Activated T-cell treated with anti-CD3 and anti-CD28 coated beads, Interleukin-2, amount 50 U/mL, for 4 hours (primary cell): ENCODE measurements around the gene TBC1D1. TPM values are rescaled to one million over a fixed set of nuclear protein-coding genes. Genes with fewer than 3 reads are reported as not detected.

Experiments
- ATAC-seq, 2 donors: fragments of 200-7000 bp; cut with Tn5 transposase; one replicate each; pipeline ENCODE4 v1.10.0; 2021
- DNase-seq: peaks from one replicate; pipeline ENCODE4 v3.0.0-alpha.2; 2020
- H3K27me3 Mint-ChIP-seq: one replicate; pipeline ENCODE4 v1.8.0; 2021; ENCODE audit warnings: low read depth, mixed read lengths
- H3K36me3 Mint-ChIP-seq: one replicate; pipeline ENCODE4 v1.8.0; 2022; ENCODE audit warnings: mixed read lengths; ENCODE audit not compliant: insufficient read depth
- H3K4me1 Mint-ChIP-seq: one replicate; pipeline ENCODE4 v1.8.0; 2021; ENCODE audit warnings: low read depth, mixed read lengths
- H3K4me3 Mint-ChIP-seq: one replicate; pipeline ENCODE4 v1.8.0; 2021; ENCODE audit warnings: mild to moderate bottlenecking, moderate library complexity, mixed read lengths
- H3K9me3 Mint-ChIP-seq: one replicate; pipeline ENCODE4 v1.8.0; 2021; ENCODE audit warnings: mixed read lengths
- total RNA-seq, 3 donors: library from RNA; stranded (reverse); gene quantifications; one replicate each; pipeline ENCODE4 v1.2.1, GENCODE V29; 2021

Gene TBC1D1
- total RNA-seq, 3 donors from 2014 or later = 29.4 to 42.0 (median 38.8) TPM

DNA sequence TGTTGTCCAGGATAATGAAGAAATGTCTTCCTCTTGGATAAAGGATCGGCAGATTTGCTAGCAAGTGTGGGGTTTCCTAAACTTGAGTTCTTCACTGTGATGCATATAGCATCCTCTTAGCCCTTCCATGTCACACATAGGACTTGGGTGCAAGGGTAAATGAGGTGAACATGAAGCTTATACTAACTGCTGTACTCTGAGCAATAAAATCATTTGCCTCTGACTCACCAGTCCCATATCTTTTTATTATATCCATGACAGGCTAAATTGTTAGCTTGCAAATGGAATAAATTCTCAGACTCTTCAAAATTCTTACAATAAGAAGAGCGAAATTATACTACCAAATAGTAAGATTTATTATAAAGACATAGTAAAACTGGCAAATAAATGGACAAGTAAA lies 14.7 kb upstream of the TBC1D1 start:
- DNase-seq (no peak), ATAC-seq (no peak)
- Mint-ChIP-seq H3K9me3 (no peaks in the 10 kb centered on the region), H3K4me3 (no peak overlapping the region), H3K36me3 (no peaks in the 10 kb centered on the region), H3K4me1 (peaks cover 19% of the 10 kb centered on the region), H3K27me3 (no peaks in the 10 kb centered on the region)

- H3K9me3 Mint-ChIP-seq = no peaks in the 10 kb centered on the region
- H3K4me1 Mint-ChIP-seq = peaks cover 3% of the 10 kb centered on the region
- no peak for DNase-seq
- ATAC-seq = no peak
- no peaks in the 10 kb centered on the region for H3K27me3 Mint-ChIP-seq
- no peaks in the 10 kb centered on the region for H3K36me3 Mint-ChIP-seq
- no peak overlapping the region for H3K4me3 Mint-ChIP-seq
These were observed 11.5 kb upstream of the TBC1D1 start for GRCh38 chr4:37879365-37879764.

- H3K36me3 Mint-ChIP-seq = no peaks in the 10 kb centered on the region
- H3K9me3 Mint-ChIP-seq = no peaks in the 10 kb centered on the region
- no peak overlapping the region for H3K4me3 Mint-ChIP-seq
- peaks cover 3% of the 10 kb centered on the region for H3K4me1 Mint-ChIP-seq
- H3K27me3 Mint-ChIP-seq = no peaks in the 10 kb centered on the region
- no peak for ATAC-seq
- no peak for DNase-seq
These were observed 9.1 kb upstream of the TBC1D1 start for GRCh38 chr4:37881811-37882210.

- ATAC-seq = no peak
- Mint-ChIP-seq H3K4me1 (peaks cover 3% of the 10 kb centered on the region), H3K9me3 (no peaks in the 10 kb centered on the region), H3K4me3 (no peak overlapping the region), H3K36me3 (no peaks in the 10 kb centered on the region), H3K27me3 (no peaks in the 10 kb centered on the region)
- no peak for DNase-seq
These were observed 8.1 kb upstream of the TBC1D1 start for GRCh38 chr4:37882665-37883296.

- Mint-ChIP-seq H3K4me1 (peaks cover 2% of the 10 kb centered on the region), H3K4me3 (no peak overlapping the region), H3K36me3 (no peaks in the 10 kb centered on the region), H3K9me3 (no peaks in the 10 kb centered on the region), H3K27me3 (no peaks in the 10 kb centered on the region)
- ATAC-seq = no peak
- DNase-seq = no peak
These were observed 5.9 kb upstream of the TBC1D1 start for GRCh38 chr4:37884855-37885487.

DNA sequence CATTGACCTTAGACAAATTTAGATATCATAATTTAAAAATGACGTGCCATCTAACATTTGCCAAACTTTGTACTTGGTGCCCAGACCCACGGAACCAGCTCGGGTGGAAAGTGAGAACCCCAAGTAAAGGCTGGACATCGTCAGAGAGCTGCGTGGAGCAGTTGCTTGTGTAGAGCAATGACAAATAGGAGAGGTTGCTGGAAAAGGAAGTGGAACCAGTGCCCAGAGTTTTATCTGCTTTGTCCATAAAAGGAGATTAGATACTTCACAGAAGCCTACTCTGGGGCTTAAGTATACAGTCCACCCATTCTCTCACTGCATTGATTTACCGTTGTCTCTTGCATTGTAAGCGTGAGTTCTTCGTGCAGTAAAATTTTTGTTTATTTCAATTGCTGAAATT lies 5.4 kb upstream of the TBC1D1 start:
- H3K36me3 Mint-ChIP-seq = no peaks in the 10 kb centered on the region
- ATAC-seq = no peak
- no peaks in the 10 kb centered on the region for H3K9me3 Mint-ChIP-seq
- H3K27me3 Mint-ChIP-seq = no peaks in the 10 kb centered on the region
- no peak for DNase-seq
- peaks cover 2% of the 10 kb centered on the region for H3K4me1 Mint-ChIP-seq
- no peak overlapping the region for H3K4me3 Mint-ChIP-seq

DNA sequence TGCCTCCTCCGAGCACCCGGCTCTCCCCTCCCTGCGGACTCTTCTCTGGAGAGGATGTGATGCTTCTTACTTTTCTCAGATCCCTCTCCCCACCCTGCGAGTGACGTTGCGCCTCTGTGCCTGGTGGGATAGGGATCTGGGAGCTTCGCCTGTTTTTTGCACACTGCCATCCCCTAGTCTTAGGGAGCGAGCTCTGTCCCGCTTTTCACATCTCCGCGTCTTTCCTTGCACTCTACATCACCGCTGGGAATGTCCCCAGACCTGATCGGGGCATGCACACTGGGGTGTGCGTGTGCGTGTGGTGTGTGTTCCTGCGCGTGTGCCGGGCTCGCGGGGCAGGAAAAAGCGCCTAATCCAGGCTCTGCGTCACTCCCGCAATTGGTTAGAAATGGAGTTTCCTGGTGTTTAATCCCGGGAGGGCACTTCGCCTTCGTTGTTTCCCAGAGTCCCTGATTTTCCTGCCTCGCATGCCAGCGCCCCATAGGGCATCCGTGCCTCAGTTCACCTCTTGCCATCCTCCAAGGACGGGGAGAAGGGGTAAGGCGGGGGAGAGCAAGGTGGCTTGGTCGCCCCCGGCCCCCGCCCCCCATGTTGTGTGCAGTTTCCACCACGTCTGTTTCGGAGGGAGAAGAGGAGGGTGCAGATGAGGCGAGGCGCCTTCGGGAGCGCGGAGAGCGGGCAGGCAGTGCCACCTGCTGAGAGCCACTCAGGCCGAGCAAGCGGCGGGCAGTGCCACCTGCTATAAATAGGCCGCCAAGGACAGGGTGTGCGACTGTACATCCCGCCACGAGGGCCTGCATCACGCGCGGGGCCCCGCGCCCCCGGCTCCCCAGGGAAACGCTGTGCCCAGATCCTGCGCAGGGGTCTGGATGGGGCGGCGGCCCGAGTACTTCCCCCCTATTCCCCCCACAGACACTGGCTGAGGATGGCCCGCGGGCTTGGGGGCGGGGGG lies 759 bp upstream of the TBC1D1 start:
- Mint-ChIP-seq H3K27me3 (no peaks in the 10 kb centered on the region), H3K4me1 (peaks cover 31% of the 10 kb centered on the region), H3K4me3 (peak overlapping the region; percentile 69), H3K9me3 (no peaks in the 10 kb centered on the region), H3K36me3 (peaks cover 1% of the 10 kb centered on the region)
- peak; percentile 24 for DNase-seq
- peak; percentile 6 to 15 for ATAC-seq

DNA sequence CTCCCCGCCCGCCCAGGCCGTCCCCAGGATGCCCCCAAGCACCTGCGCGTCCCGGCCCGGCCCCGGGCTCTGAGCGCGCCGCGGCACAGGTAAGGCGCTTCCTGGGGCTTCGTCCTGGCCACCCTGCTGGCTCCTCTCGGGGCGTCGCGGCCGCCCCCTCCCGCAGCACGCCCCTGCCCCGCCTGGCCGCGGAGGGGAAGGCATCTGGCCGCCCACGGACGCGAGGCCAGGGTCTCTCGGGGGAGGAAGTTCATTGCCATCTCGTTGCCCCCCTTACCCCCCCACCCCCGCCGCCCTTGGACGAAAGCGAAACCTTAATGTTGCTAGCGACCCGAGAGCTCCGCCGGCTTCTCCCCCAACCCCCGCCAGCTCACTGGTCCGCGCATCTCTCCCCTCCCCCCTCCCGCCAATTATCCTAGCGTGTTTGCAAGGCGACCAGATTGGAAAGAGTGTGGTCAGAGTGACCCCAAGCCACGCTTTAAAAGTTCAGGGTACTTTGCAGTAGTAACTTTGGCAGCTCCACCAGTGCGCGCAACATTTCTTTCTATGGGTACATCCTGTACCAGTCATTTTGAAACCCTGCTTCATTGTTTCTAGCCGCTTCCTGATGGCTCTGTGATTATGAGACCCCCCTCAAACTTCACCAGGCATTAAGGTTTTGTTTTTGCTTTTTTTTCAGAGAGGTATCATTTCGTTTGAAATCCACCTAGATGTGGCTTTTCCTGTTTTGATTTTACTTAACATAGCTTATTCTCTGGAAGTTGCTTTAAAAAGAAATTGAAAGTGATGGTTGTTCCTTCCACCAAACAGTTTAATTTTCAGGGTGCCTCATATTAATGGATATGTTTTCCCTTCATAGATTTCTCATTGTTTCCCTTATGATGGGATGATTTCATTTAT lies 626 bp downstream of the TBC1D1 start:
- Mint-ChIP-seq H3K9me3 (no peaks in the 10 kb centered on the region), H3K36me3 (peaks cover 4% of the 10 kb centered on the region), H3K4me3 (peak overlapping the region; percentile 88), H3K4me1 (peaks cover 43% of the 10 kb centered on the region), H3K27me3 (no peaks in the 10 kb centered on the region)
- DNase-seq (peak; percentile 49), ATAC-seq (peak; percentile 64 to 68)

DNA sequence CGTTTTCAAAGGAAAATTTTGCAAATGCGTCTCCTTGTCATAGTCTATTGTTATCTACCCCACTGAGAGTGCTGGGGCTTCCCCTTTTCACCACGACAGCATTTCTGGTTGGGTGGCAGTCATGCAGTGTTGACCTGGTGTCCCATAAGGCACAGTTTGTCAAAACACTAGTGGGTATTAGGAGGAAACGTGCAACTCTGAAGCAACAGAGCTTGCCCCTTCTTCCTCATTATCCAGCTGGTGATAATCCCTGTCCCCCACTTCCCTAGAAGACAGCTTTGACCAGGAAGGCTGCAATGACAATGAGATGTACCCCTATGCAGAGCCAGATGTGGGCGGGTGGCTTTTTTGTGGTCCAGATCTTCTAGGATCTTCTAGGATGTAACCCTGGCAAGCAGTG lies 1.8 kb downstream of the TBC1D1 start:
- ATAC-seq (peak; percentile 57), DNase-seq (peak; percentile 50)
- Mint-ChIP-seq H3K27me3 (no peaks in the 10 kb centered on the region), H3K4me1 (peaks cover 53% of the 10 kb centered on the region), H3K36me3 (peaks cover 4% of the 10 kb centered on the region), H3K4me3 (peak overlapping the region; percentile 88), H3K9me3 (no peaks in the 10 kb centered on the region)

GRCh38 chr4:37893164-37893563 lies 2.3 kb downstream of the TBC1D1 start:
- no peak for ATAC-seq
- no peak overlapping the region for H3K4me3 Mint-ChIP-seq
- peaks cover 53% of the 10 kb centered on the region for H3K4me1 Mint-ChIP-seq
- H3K36me3 Mint-ChIP-seq = peaks cover 4% of the 10 kb centered on the region
- DNase-seq = no peak
- H3K9me3 Mint-ChIP-seq = no peaks in the 10 kb centered on the region
- H3K27me3 Mint-ChIP-seq = no peaks in the 10 kb centered on the region

- Mint-ChIP-seq H3K9me3 (no peaks in the 10 kb centered on the region), H3K4me1 (peaks cover 64% of the 10 kb centered on the region), H3K4me3 (no peak overlapping the region), H3K36me3 (peaks cover 18% of the 10 kb centered on the region), H3K27me3 (no peaks in the 10 kb centered on the region)
- no peak for DNase-seq
- no peak for ATAC-seq
These were observed 4.4 kb downstream of the TBC1D1 start for GRCh38 chr4:37895271-37895670.

- no peaks in the 10 kb centered on the region for H3K27me3 Mint-ChIP-seq
- H3K4me1 Mint-ChIP-seq = peaks cover 68% of the 10 kb centered on the region
- no peak for DNase-seq
- H3K9me3 Mint-ChIP-seq = no peaks in the 10 kb centered on the region
- no peak overlapping the region for H3K4me3 Mint-ChIP-seq
- ATAC-seq = no peak
- H3K36me3 Mint-ChIP-seq = peaks cover 20% of the 10 kb centered on the region
These were observed 5.4 kb downstream of the TBC1D1 start for GRCh38 chr4:37896206-37896860.

DNA sequence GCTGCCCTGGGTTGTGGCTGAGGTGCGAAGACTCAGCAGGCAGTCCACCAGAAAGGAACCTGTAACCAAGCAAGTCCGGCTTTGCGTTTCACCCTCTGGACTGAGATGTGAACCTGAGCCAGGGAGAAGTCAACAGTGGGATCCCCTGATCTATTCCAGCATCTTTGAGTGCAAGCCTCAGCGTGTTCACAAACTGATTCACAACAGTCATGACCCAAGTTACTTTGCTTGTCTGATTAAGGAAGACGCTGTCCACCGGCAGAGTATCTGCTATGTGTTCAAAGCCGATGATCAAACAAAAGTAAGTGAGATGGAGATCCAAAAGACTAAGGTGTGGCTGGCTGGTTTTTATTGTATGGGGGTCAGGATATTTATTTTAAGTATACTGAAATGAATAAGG lies 11.3 kb downstream of the TBC1D1 start:
- H3K27me3 Mint-ChIP-seq = no peaks in the 10 kb centered on the region
- H3K36me3 Mint-ChIP-seq = peaks cover 33% of the 10 kb centered on the region
- no peak overlapping the region for H3K4me3 Mint-ChIP-seq
- peaks cover 52% of the 10 kb centered on the region for H3K4me1 Mint-ChIP-seq
- DNase-seq (no peak), ATAC-seq (no peak)
- H3K9me3 Mint-ChIP-seq = no peaks in the 10 kb centered on the region
